ENCODE data around the gene KEAP1. TPM values are rescaled to one million over a fixed set of nuclear protein-coding genes. Genes with fewer than 3 reads are reported as not detected.

KEAP1 gene
- total RNA-seq: 10 to 100 TPM; 67.3 to 71.6 TPM

GRCh38 chr19:10503002-10503789 lies at the start of gene KEAP1:
TSS of gene KEAP1 (minus strand) at chr19:10503356. CDS start at chr19:10500033, 3,323 bp downstream.

GRCh38 chr19:10543420-10544241 lies 40.5 kb upstream of the KEAP1 start, which contains the start of gene ATG4D:
TSS of gene ATG4D (plus strand) at chr19:10543904. CDS start at chr19:10544091, 187 bp downstream.

GRCh38 chr19:10517361-10517759 lies 14.2 kb upstream of the KEAP1 start, which contains the start of gene S1PR5:
TSS of gene S1PR5 (minus strand) at chr19:10517447. CDS start at chr19:10515011, 2,436 bp downstream.

Small RNAs within 50 kb of the gene (small RNA-seq; reads per million reads assigned to genes)
- 0 reads per million in 2 donors for gene MIR1238
- gene RNU7-140P: 0 reads per million in 2 donors

Other genes with a start within 250 kb of the KEAP1 start
- gene ICAM1, start 232.2 kb downstream of the KEAP1 start, total RNA-seq: 10 to 100 TPM; 52.9 to 90.2 TPM
- gene ICAM4, start 216.4 kb downstream of the KEAP1 start, total RNA-seq: not detected
- gene ICAM5, start 213.4 kb downstream of the KEAP1 start, total RNA-seq: under 1 TPM; under 0.01 to 0.33 TPM
- gene ZGLP1, start 193.5 kb downstream of the KEAP1 start, total RNA-seq: under 1 TPM; 0.33 to 0.34 TPM
- 10 to 100 TPM in 1 of 2 donors, 1 to 10 TPM in 1; 10.0 to 13.3 TPM for gene FDX2, start 187.3 kb downstream of the KEAP1 start, total RNA-seq
- gene RAVER1, start 169.8 kb downstream of the KEAP1 start, total RNA-seq: 10 to 100 TPM; 13.1 to 15.3 TPM
- 10 to 100 TPM in 1 of 2 donors, 1 to 10 TPM in 1; 5.5 to 10.3 TPM for gene ICAM3, start 163.7 kb downstream of the KEAP1 start, total RNA-seq
- gene TYK2, start 122.8 kb downstream of the KEAP1 start, total RNA-seq: 10 to 100 TPM; 69.5 to 85.6 TPM
- 100 to 1,000 TPM; 143 to 207 TPM for gene CDC37, start 99.8 kb downstream of the KEAP1 start, total RNA-seq
- gene PDE4A, start 82.8 kb downstream of the KEAP1 start, total RNA-seq: 1 to 10 TPM; 5.3 to 6.5 TPM
- gene S1PR5, start 14.1 kb upstream of the KEAP1 start, total RNA-seq: under 1 TPM in 1 of 2 donors, not detected in 1; under 0.01 TPM
- 10 to 100 TPM; 26.8 to 35.3 TPM for gene ATG4D, start 40.5 kb upstream of the KEAP1 start, total RNA-seq
- gene KRI1, start 62.7 kb upstream of the KEAP1 start, total RNA-seq: 10 to 100 TPM in 1 of 2 donors, 1 to 10 TPM in 1; 5.9 to 10.3 TPM
- gene CDKN2D, start 65.6 kb upstream of the KEAP1 start, total RNA-seq: 10 to 100 TPM in 1 of 2 donors, 1 to 10 TPM in 1; 10.0 to 12.7 TPM
- gene AP1M2, start 84.0 kb upstream of the KEAP1 start, total RNA-seq: not detected
- 1 to 10 TPM; 6.7 to 9.3 TPM for gene SLC44A2, start 122.2 kb upstream of the KEAP1 start, total RNA-seq
- 100 to 1,000 TPM; 106 to 163 TPM for gene ILF3, start 151.0 kb upstream of the KEAP1 start, total RNA-seq
- gene QTRT1, start 198.1 kb upstream of the KEAP1 start, total RNA-seq: 10 to 100 TPM; 27.2 to 38.3 TPM
- 100 to 1,000 TPM; 110 to 114 TPM for gene DNM2, start 214.7 kb upstream of the KEAP1 start, total RNA-seq